8988T (cell line): Measurements from ENCODE around the gene FAM20A.

ENCODE experiments used
- DNase-seq: peaks from one replicate; pipeline ENCODE4 v3.0.0; 2011

Gene FAM20A

GRCh38 chr17:68489919-68490318 is 111.2 kb downstream of the FAM20A start:
- no peak for DNase-seq
